ENCODE measurements around the gene ESRRA.

The ESRRA gene

DNA sequence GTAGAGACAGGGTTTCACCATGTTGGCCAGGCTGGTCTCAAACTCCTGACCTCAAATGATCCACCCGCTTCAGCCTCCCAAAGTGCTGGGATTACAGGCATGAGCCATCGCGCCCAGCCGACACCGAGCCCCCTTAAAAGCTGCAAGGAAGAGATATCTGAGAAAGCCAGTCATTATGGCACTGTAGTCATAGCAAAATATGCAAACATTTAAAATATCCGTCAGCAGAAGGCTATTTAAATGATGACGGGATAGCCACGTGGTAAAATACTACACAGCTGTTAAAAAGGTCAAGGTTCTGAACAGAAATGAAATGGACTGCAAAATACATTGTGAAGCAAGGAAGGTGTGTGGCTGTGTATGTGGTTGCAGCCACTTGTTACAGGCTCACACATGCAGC is 28.2 kb downstream of the ESRRA start:
- no peak for DNase-seq

DNA sequence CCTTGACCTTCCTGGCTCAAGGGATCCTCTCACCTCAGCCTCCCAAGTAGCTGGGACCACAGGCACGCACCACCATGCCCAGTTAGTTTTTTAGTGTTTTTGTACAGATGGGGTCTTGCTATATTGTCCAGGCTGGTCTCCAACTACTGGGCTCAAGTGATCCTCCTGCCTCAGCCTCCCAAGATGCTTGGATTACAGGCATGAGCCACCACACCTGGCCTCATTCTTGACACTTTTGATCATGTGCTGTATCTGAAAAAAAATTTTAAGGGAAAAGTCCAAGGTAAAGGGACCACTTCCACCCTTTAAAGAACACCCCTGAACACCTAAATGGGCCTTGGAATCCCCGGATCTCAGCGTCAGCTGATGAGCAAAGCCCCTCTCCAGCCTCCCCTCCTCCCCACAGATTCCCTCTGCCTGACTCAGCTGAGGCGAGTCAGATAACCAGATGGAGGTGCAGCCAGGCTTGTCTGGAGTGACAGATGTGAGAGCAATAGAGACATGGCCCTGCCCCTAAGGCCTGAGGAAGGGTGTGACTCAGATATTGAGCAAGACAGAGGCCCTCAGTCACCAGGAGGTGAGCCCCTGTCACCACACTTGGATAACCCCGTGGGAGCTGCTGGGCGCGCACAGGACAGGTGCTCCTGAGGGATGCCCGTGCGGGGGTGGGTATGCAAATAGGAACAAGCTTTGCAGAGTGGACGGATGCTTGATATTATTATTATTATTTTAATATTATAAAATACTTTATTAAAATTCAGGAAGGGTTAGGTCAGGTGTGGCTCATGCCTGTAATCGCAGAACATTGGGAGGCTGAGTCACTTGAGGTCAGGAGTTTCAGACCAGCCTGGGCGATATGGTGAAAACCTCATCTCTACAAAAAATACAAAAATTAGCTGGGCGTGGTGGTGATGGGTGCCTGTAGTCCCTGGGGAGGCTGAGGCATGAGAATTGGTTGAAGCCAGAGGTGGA is 29.7 kb downstream of the ESRRA start:
- DNase-seq = no peak

DNA sequence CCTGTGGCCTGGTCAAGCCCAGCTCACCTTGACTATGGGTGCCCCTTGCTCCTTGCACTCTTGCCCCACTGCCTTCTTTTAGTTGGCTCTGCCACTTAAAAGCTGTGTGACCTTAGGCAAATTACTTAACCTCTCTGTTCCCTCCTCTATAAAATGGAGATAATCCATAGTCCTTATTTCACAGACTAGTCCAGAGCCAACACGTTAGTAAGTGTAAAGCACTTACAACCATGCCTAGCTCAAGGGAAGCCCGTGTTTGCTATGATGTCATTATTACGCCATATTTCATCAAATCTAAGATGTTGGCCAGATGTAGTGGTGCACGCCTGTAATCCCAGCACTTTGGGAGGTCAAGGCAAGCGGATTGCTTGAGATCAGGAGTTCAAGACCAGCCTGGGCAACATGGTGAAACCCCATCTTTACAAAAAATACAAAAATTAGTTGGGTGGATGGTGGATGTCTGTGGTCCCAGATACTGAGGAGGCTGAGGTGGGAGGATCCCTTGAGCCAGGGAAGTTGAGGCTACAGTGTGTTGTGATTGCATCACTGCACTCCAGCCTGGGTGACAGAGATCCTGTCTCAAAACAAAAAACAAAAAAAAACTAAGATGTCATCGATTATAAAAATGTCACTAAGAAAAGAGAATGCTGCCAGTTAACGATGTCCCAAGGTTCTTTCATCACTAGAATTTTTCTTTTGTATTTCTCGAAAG is 32.4 kb downstream of the ESRRA start:
- no peak for DNase-seq

DNA sequence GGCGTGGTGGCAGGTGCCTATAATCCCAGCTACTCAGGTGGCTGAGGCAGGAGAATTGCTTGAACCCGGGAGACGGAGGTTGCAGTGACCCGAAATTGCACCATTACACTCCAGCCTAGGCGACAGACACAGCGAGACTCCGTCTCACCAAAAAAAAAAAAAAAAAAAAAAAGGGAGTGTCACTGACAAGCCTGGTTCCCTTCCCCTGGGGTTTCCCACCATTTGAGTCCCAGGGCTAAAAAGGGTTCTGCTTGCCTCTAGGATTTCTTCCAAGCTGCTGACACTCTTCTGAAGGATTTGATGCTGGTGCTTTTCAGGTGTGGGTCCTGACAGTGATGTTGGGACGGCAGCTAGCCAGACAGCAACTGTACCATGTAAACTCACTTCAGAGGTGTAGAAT is 33.4 kb downstream of the ESRRA start:
- DNase-seq = no peak

DNA sequence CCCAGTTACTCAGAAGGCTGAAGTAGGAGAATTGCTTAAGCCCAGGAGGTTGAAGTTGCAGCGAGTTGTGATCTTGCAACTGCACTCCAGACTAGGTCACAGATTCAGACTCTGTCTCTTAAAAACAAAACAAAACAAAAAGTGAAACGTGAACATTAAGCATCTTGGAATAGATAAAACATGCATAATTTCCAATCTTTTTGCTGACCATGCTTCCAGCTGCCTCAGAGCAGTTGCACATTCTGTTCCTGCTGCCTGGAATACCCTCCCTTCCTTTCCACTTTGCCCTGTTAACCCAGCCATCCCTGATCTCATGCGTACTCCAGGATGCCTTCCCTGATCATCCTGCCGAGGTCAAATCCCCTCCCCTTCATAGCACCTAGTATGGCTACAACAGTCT is 34.0 kb downstream of the ESRRA start:
- no peak for DNase-seq

DNA sequence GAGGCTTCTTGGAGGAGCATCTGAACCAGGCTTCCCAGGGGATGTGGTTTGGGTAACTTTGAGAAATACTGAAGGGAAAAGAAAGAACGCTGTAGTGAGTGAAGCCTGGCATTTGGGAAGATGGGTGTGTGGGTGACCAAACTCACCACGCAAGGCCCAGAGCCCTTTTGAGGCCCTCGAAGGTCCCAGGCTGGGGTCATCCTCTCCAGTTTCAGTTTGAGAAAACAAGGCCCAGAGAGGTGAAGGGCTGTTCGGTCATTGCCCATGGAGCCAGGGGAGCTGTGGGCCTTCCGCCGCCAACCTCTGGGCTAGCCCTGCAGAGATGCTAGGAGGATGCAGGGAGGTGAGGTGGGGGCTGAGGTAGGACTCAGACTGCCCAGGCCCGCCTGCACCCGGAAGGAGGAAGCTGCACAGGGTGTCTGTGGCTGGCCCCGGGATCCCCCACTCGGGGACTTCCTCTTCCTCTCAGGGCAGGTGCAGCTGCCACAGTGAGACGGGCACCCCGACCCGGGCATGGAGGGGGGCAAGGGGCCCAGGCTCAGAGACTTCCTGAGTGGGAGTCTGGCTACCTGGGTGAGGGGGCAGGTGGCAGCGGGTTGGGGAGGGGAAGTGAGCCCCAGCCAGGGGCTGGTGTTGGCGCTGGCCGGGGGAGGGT is 34.6 kb downstream of the ESRRA start, which contains the start of gene CCDC88B:
Gene CCDC88B, plus strand, starts transcription at position 451 of the 655 bp plus-strand sequence. Its CDS starts 63 bp downstream, at position 514.
- DNase-seq = no peak

- DNase-seq = no peak
Measured at GRCh38 chr11:64340671-64341335, 35.5 kb downstream of the ESRRA start.

DNA sequence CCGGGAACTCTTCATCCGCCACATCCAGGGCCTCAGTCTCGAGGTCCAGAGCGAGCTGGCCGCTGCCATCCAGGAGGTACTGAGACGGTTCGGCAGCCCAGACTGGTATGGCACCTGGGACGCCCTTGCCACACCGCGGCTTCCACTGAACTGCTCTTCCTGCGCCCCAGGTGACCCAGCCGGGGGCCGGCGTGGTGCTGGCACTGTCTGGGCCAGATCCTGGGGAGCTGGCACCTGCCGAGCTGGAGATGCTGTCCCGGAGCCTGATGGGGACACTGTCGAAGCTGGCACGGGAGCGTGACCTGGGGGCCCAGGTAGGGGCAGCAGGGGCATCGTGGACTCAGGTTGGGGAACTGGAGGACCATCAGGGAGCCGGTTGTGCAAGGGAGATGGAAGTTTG is 36.1 kb downstream of the ESRRA start:
- DNase-seq = no peak

DNA sequence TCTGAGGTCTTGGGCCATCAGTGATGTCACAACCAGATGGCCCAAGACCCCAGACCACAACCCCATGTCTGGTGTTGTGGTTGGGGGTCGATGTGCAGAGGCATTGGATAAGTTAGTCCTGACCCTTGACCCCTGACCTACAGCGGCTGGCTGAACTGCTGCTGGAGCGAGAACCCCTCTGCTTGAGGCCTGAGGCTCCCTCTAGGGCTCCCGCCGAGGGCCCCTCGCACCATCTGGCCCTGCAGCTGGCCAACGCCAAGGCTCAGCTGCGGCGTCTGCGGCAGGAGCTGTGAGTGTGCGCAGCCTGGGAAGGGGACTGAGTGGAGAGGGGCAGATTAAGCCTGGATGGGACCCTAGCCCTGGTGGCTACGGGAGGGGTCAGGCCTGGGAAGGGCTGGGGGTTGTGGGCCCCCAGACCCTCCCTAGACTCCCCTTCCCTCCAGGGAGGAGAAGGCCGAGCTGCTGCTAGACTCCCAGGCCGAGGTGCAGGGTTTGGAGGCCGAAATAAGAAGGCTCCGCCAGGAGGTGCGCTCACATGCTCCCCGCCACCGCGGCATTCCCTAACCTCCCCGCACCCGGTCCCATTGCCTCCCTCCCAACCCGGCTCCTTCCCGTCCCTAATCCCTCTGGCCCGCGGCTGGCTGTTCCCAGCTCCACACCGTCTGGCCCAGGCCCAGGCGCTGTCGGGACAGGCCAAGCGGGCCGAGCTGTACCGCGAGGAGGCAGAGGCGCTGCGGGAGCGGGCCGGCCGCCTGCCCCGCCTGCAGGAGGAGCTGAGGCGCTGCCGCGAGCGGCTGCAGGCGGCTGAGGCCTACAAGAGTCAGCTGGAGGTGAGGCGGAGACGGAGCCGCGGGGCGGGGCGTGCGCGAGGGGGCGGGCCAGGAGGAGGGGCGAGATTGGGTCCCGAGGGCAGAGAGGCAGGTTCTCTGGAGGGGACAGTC is 36.8 kb downstream of the ESRRA start:
- DNase-seq = peak; percentile 43

DNA sequence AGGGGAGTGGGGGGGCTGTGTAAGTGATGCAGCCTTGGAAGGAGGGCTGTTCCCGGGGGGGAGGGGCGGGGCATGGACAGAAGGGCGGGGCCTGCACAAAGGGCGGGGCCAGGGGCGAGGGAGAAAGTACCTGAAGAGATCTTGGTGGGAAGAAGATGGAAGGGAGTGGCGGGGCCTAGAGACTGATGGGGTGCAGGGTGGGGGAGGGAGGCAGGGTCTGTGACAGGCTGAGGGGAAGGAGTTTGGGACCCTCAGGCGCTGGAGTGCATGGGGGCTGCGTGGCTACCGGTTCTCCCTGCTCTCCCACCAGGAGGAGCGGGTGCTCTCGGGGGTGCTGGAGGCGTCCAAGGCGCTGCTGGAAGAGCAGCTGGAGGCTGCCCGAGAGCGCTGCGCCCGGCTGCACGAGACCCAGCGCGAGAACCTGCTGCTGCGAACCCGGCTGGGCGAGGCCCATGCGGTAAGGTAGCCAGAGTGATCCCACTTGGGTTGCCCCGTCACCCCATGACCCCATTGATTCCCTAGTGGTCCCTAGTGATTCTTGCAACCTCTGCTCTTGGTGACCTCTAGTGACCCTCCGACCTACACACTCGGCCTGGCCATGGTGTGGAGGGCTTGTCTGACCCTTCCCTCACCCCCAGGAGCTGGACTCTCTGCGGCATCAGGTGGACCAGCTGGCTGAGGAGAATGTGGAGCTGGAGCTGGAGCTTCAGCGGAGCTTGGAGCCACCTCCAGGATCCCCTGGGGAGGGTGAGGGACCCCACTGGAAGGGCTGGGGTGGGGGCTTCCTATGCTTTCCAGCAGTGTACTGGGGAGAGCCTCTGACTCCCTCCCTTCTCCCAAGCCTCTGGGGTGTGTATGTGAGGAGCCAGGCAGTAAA is 37.8 kb downstream of the ESRRA start:
- DNase-seq = no peak

GRCh38 chr11:64343767-64344559 is 38.6 kb downstream of the ESRRA start:
- no peak for DNase-seq

- DNase-seq = no peak
Measured at GRCh38 chr11:64344787-64345186, 39.5 kb downstream of the ESRRA start.

DNA sequence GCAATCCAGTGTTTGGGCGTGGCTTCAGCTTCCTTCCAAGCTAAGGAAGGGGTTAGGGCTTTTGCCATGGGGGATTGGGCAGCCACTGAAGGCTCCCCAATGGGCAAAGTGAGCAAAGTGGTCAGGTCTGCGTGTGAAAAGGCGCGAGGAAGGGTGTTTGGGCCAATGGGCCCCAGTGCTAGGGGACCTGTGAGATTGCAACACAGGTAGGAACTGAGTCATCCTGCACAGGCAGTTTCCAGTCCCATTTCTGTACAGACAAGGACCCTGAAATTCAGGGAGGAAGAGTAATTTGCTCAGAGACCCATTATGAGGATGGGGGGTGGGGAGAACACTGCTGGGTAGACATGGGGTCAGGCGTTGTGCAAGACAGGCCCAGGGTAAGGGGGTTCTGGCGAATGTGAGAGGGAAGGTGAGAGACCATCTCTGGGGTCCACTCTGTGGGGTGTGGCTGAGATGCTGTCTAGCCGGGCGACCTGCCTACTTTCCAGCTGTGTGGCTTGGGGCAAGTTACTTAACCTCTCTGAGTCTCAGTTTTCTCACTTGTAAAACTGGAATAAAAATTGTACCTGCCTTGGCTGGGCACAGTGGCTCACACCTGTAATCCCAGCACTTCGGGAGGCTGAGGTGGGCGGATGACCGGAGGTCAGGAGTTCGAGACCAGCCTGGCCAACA is 42.0 kb downstream of the ESRRA start:
- no peak for DNase-seq

- DNase-seq = no peak
Measured at GRCh38 chr11:64348383-64349024, 43.2 kb downstream of the ESRRA start.

DNA sequence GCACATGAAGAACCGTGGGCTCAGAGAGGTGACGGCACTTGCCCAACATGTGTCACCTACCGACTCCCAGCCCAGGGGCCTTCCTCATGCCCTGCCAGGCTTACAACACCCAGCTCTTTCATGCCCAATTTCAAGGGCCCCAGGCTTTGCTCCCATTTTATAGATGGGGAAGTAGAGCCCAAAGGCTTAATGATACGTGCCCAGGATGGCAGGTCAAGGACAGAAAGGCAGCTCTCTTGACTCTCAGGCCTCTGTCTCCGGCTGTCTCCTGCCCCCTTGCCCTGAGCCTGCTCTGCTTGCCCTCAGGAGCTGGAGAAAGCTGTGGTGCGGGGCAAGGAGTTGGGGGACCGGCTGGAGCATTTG is 43.7 kb downstream of the ESRRA start:
- no peak for DNase-seq

GRCh38 chr11:64349404-64349803 is 44.1 kb downstream of the ESRRA start:
- no peak for DNase-seq

DNA sequence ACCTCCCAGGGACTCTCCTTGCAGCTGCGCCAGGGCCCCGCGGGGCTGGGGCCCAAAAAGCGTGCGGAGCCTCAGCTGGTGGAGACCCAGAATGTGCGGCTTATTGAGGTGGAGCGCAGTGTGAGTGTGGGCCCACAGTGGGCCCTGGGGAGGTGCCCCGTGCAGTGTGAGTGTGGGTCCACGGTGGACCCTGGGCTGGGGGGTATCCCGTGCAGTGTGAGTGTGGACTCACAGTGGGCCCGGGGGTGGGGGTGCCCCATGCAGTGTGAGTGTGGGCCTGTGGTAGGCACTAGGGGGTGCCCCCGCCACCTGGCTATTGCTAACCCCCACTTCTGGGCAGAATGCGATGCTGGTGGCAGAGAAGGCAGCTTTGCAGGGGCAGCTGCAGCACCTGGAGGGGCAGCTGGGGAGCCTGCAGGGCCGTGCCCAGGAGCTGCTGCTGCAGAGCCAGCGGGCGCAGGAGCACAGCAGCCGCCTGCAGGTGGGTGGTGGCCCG is 45.9 kb downstream of the ESRRA start:
- no peak for DNase-seq

Data from NCI-H1048 (cell line).